PC-9 (cell line): ENCODE results near the gene CCDC148. TPM values are rescaled to one million over a fixed set of nuclear protein-coding genes. Genes with fewer than 3 reads are reported as not detected.

Experiments
- BruUV-seq: library from RNA; stranded (reverse); fragments of 400-500 nt; replicated peaks from 2 replicates; lab custom pipeline; 2021; lab: Mats Ljungman, UMichigan
- CTCF ChIA-PET: fragments of 300-600 bp; sonication (Branson Sonifier 250); formaldehyde crosslinking; loops from one replicate; lab custom pipeline; 2022; ENCODE audit warnings: antibody characterized with exemption; lab: Charles Lee
- POLR2A ChIA-PET: fragments of 300-600 bp; sonication (Branson Sonifier 250); formaldehyde crosslinking; loops from one replicate; lab custom pipeline; 2022; ENCODE audit warnings: antibody characterized with exemption; ENCODE audit not compliant: unreplicated experiment; lab: Charles Lee
- DNase-seq, 2 experiments: peaks; one replicate each; pipeline versions ENCODE4 v3.0.0 to v3.0.0-alpha.2; 2015 to 2022; ENCODE audit warnings: mixed read lengths in 1 of 2
- H2AFZ ChIP-seq: fragments of 200-600 bp; sonication (generic); 2 replicates; pipeline ENCODE4 v1.8.1; 2017; ENCODE audit warnings: antibody characterized with exemption
- H3F3A ChIP-seq: fragments of 200-600 bp; sonication (generic); 2 replicates; pipeline ENCODE4 v1.8.1; 2017; ENCODE audit warnings: antibody characterized with exemption, mild to moderate bottlenecking, low read depth; ENCODE audit not compliant: insufficient read depth
- H3K27ac ChIP-seq: fragments of 200-600 bp; sonication (generic); 2 replicates; pipeline ENCODE4 v1.6.1; 2016; ENCODE audit warnings: mixed run types
- H3K27me3 ChIP-seq: fragments of 200-600 bp; sonication (generic); 2 replicates; pipeline ENCODE4 v1.6.1; 2016; ENCODE audit warnings: low read depth, mixed run types; ENCODE audit not compliant: insufficient read depth
- H3K36me3 ChIP-seq: fragments of 200-600 bp; sonication (generic); 2 replicates; pipeline ENCODE4 v1.6.1; 2016; ENCODE audit warnings: low read depth, mixed run types
- H3K4me1 ChIP-seq: fragments of 200-600 bp; sonication (generic); replicated peaks from 2 replicates; pipeline ENCODE4 v1.6.1; 2016; ENCODE audit warnings: mixed run types; ENCODE audit not compliant: insufficient read depth
- H3K4me2 ChIP-seq: fragments of 200-600 bp; sonication (generic); 2 replicates; pipeline ENCODE4 v1.6.1; 2017; ENCODE audit warnings: mixed run types
- H3K4me3 ChIP-seq: fragments of 200-600 bp; sonication (generic); 2 replicates; pipeline ENCODE4 v1.6.1; 2016; ENCODE audit warnings: mixed run types
- H3K79me2 ChIP-seq: fragments of 200-600 bp; sonication (generic); 2 replicates; pipeline ENCODE4 v1.6.1; 2017; ENCODE audit warnings: low read depth, mixed run types
- H3K9me2 ChIP-seq: fragments of 200-600 bp; sonication (generic); 2 replicates; pipeline ENCODE4 v1.8.1; 2017; ENCODE audit warnings: mild to moderate bottlenecking; ENCODE audit not compliant: insufficient read depth
- H3K9me3 ChIP-seq: fragments of 200-600 bp; sonication (generic); 2 replicates; pipeline ENCODE4 v1.8.1; 2016; ENCODE audit warnings: low read depth; ENCODE audit not compliant: insufficient read depth
- H4K20me1 ChIP-seq: fragments of 200-600 bp; sonication (generic); 2 replicates; pipeline ENCODE4 v1.8.1; 2017; ENCODE audit not compliant: insufficient read depth
- EZH2 ChIP-seq: fragments of 200-600 bp; sonication (generic); IDR thresholded peaks from 2 replicates; pipeline ENCODE4 v1.8.0; 2017; ENCODE audit warnings: antibody characterized with exemption, low read depth
- intact Hi-C: fragments of 100-400 bp; cut with micrococcal nuclease; formaldehyde crosslinking; loops from one replicate; pipeline ENCODE4 v1.10.0; 2022; ENCODE audit not compliant: unreplicated experiment
- total RNA-seq: library from RNA; stranded (reverse); gene quantifications from 2 replicates; pipeline ENCODE4 v1.2.3, GENCODE V29; 2021
- TF ChIP-seq, protein P1 (sequence below): fragments of 200-600 bp; sonication (generic); conservative IDR thresholded peaks from 2 replicates; pipeline ENCODE4 v1.6.1; 2017; ENCODE audit warnings: mixed run types, antibody characterized with exemption, mild to moderate bottlenecking, moderate library complexity

CCDC148 gene
- total RNA-seq, 1 experiment from 2014 or later: 1.8 TPM

DNA sequence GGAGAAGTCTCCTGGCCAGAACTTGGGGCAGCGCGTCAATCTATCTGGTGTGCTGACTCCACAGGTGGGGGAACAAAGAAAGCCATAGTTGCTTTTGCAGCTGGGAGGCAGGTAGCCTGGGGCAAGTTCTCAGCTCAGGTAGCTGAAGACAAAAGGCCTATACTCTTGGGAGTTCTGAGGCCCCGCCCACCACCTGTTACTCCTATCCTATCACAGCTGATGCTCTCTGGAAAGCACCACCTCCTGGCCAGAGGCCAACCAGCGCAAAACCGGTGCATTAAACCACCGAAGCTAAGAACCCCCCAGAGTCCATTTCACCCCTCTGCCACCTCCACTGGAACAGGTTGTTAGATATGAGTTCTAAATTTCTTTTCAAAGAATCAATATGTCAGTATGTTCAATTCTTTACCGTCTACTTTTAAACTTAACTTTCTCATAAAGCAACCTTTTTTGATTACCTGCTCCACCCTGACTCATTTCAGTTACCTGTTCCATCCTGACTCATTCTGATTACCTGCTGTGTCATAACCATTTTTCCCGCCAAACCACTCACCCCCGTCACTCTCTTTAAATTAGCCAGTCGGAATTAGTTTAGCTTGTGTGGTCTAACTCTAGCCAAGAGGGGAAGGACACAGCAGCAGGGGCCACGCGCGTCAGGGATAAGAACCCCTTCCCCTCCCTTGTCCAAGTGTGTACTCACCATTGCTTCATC, 311.5 kb downstream of the CCDC148 start:
- H3K4me1 ChIP-seq: no peaks in the 10 kb centered on the region
- H3K27me3 ChIP-seq: no peaks in the 10 kb centered on the region
- H3K36me3 ChIP-seq: no peaks in the 10 kb centered on the region
- no peak overlapping the region for H3K4me2 ChIP-seq
- CTCF ChIA-PET: no interaction called here
- TF ChIP-seq EZH2: no peak
- TF ChIP-seq, protein P1, sequence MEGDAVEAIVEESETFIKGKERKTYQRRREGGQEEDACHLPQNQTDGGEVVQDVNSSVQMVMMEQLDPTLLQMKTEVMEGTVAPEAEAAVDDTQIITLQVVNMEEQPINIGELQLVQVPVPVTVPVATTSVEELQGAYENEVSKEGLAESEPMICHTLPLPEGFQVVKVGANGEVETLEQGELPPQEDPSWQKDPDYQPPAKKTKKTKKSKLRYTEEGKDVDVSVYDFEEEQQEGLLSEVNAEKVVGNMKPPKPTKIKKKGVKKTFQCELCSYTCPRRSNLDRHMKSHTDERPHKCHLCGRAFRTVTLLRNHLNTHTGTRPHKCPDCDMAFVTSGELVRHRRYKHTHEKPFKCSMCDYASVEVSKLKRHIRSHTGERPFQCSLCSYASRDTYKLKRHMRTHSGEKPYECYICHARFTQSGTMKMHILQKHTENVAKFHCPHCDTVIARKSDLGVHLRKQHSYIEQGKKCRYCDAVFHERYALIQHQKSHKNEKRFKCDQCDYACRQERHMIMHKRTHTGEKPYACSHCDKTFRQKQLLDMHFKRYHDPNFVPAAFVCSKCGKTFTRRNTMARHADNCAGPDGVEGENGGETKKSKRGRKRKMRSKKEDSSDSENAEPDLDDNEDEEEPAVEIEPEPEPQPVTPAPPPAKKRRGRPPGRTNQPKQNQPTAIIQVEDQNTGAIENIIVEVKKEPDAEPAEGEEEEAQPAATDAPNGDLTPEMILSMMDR: no peak
- H4K20me1 ChIP-seq: no peaks in the 10 kb centered on the region
- H3K9me2 ChIP-seq: no peaks in the 10 kb centered on the region
- no peak overlapping the region for H3K4me3 ChIP-seq
- DNase-seq: no peak
- no peaks in the 10 kb centered on the region for H3F3A ChIP-seq
- BruUV-seq: no TSS peak
- no peak overlapping the region for H3K27ac ChIP-seq
- intact Hi-C loops: no loop called here
- POLR2A ChIA-PET: no interaction called here
- H2AFZ ChIP-seq: no peak overlapping the region
- H3K79me2 ChIP-seq: no peaks in the 10 kb centered on the region
- no peaks in the 10 kb centered on the region for H3K9me3 ChIP-seq

DNA sequence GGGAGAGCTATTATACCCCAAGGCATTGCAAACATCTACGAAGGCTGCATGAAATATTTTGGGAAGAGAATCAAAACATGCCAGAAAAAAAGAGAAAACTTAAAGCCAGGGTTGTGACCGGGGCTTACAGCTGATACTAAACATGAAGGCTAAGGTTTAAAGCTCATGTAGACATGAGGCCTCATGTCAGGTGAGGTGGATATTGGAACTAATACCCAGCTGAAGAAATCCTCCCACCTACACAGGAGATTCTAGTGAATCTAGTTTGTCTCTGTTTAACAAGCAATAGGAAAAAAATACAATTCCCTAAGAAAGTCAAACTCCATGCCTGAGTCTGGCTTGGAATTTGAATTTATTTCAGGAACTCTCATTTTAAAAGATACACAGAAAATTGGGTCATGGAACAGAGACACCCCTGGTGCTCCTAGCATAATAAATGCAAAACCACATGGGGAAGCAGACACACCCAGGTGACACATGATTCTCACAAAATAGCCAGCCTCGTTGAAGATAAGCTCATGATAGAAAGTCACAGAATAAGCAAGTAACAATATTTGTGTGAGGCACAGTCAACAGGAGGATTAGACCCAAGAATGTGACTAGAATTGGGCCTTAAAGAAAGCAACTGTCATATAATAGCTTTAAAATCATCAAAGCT, 312.7 kb downstream of the CCDC148 start:
- intact Hi-C loops: no loop called here
- no peaks in the 10 kb centered on the region for H3F3A ChIP-seq
- no peak overlapping the region for H3K4me2 ChIP-seq
- H3K79me2 ChIP-seq: no peaks in the 10 kb centered on the region
- no peak overlapping the region for H2AFZ ChIP-seq
- no peaks in the 10 kb centered on the region for H3K9me3 ChIP-seq
- DNase-seq: no peak
- H3K27ac ChIP-seq: no peak overlapping the region
- ChIA-PET POLR2A (no interaction called here), CTCF (no interaction called here)
- no peaks in the 10 kb centered on the region for H3K9me2 ChIP-seq
- H3K4me3 ChIP-seq: no peak overlapping the region
- no TSS peak for BruUV-seq
- no peaks in the 10 kb centered on the region for H3K27me3 ChIP-seq
- H3K36me3 ChIP-seq: no peaks in the 10 kb centered on the region
- no peaks in the 10 kb centered on the region for H4K20me1 ChIP-seq
- no peak for TF ChIP-seq EZH2
- TF ChIP-seq, protein P1: no peak
- no peaks in the 10 kb centered on the region for H3K4me1 ChIP-seq

DNA sequence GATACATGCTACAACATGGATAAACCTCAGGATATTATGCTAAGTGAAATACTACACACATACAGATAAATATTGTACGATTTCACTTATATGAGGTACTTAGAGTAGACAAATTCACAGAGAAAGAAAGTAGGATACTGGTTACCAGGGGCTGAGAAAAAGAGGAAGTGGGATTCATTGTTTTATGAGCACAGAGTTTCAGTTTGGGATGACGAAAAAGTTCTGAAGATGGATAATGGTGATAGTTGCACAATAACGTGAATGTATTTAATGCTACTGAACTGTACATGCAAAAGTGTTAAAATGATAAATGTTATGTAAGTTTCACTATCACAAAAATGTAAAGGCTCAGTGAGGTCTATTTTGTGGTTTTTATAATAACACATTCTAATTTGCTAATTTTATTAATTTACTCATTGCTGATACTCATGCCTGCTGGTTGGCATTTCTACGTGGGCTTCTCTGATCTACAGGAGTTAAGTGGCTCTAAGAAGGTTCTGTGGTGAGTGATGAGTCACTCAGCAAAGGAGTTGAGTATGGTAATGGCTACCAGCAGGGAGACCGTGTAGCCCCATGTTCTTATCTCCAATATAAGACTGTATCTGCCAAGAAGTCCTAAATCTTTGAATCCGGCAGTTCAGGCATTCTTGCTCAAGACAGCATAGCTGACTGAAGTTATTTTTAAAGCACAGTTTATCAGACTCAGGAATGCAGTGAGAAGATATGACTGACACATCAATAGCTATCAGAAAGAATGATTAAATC, 313.8 kb downstream of the CCDC148 start:
- Histone ChIP-seq H2AFZ (no peak overlapping the region), H3K4me1 (no peaks in the 10 kb centered on the region), H3K9me2 (no peaks in the 10 kb centered on the region), H4K20me1 (no peaks in the 10 kb centered on the region), H3K4me2 (no peak overlapping the region), H3K4me3 (no peak overlapping the region), H3F3A (no peaks in the 10 kb centered on the region), H3K27me3 (no peaks in the 10 kb centered on the region), H3K36me3 (no peaks in the 10 kb centered on the region), H3K27ac (no peak overlapping the region), H3K79me2 (no peaks in the 10 kb centered on the region), H3K9me3 (no peaks in the 10 kb centered on the region)
- no TSS peak for BruUV-seq
- DNase-seq: no peak
- CTCF ChIA-PET: no interaction called here
- intact Hi-C loops: no loop called here
- POLR2A ChIA-PET: no interaction called here
- TF ChIP-seq, protein P1: no peak
- no peak for TF ChIP-seq EZH2
